Activated CD8-positive, alpha-beta T cell treated with anti-CD3 and anti-CD28 coated beads for 36 hours (primary cell): ENCODE measurements around the gene EIF3K. TPM values are rescaled to one million over a fixed set of nuclear protein-coding genes. Genes with fewer than 3 reads are reported as not detected.

Experiments used
- ATAC-seq: fragments of 200-7000 bp; cut with Tn5 transposase; one replicate; pipeline ENCODE4 v1.10.0; 2021; ENCODE audit warnings: mild to moderate bottlenecking, moderate library complexity
- CTCF ChIA-PET: fragments of 350-600 bp; sonication (Branson Sonifier 250); formaldehyde crosslinking; loops from one replicate; lab custom pipeline; 2021; ENCODE audit warnings: antibody characterized with exemption; lab: Charles Lee
- POLR2A ChIA-PET: fragments of 350-600 bp; sonication (Branson Sonifier 250); formaldehyde crosslinking; loops from one replicate; lab custom pipeline; 2021; ENCODE audit warnings: antibody characterized with exemption; lab: Charles Lee
- DNase-seq: peaks from one replicate; pipeline ENCODE4 v3.0.0-alpha.2; 2020
- H3K27ac Mint-ChIP-seq: one replicate; pipeline ENCODE4 v1.8.0; 2021; ENCODE audit warnings: mild to moderate bottlenecking, mixed read lengths
- H3K27me3 Mint-ChIP-seq: one replicate; pipeline ENCODE4 v1.8.0; 2021; ENCODE audit warnings: mixed read lengths
- H3K36me3 Mint-ChIP-seq: one replicate; pipeline ENCODE4 v1.8.0; 2021; ENCODE audit warnings: low read depth, mixed read lengths
- H3K4me1 Mint-ChIP-seq: one replicate; pipeline ENCODE4 v1.8.0; 2021; ENCODE audit warnings: low read depth, mixed read lengths
- H3K4me3 Mint-ChIP-seq: one replicate; pipeline ENCODE4 v1.8.0; 2021; ENCODE audit warnings: mild to moderate bottlenecking, moderate library complexity, mixed read lengths
- H3K9me3 Mint-ChIP-seq: one replicate; pipeline ENCODE4 v1.8.0; 2021; ENCODE audit warnings: mixed read lengths
- intact Hi-C: fragments of 100-400 bp; cut with micrococcal nuclease; formaldehyde crosslinking; loops from one replicate; pipeline ENCODE4 v1.10.0; 2022
- total RNA-seq, 2 experiments: library from RNA; stranded (reverse); gene quantifications; one replicate each; pipeline ENCODE4 v1.2.3, GENCODE V29; 2021
- TF ChIP-seq, protein P1 (sequence below): fragments of 200-600 bp; IDR thresholded peaks from one replicate; pipeline ENCODE4 v1.8.0; 2022; ENCODE audit warnings: antibody characterized with exemption, mild to moderate bottlenecking

Gene EIF3K
- total RNA-seq, 2 experiments from 2014 or later = 306 to 308 TPM

DNA sequence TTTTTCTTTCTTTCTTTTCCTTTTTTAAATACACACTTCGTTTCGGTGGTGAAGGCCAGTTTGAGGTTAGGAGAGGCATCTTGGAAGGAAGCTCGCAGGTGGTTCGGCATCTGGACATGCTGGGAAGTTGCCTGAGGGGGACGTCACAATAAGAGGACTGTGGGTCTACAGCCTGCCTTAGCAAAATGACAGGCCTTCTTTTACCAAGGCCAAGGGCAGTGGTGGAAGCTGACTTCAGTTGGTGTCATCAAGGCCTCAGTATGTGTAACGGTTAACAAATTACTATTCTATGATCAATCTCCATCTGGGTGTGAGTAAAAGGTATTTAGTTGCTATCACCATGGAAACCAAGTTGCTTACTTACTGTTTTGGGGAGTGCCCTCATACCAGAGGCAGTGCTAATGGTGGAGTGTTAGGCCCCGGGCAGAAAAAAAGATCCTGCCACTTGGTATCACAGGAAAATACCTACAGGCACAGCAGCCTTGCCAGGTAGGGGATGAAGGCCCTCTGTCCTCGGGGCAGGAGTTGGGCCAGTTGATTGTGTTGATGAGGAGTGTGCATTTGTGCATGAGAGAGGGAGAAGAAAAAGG lies 38.7 kb downstream of the EIF3K start:
- Mint-ChIP-seq H3K4me3 (no peak overlapping the region), H3K4me1 (peaks cover 61% of the 10 kb centered on the region), H3K9me3 (no peaks in the 10 kb centered on the region), H3K36me3 (peaks cover 37% of the 10 kb centered on the region), H3K27me3 (peaks cover 1% of the 10 kb centered on the region), H3K27ac (peak overlapping the region; percentile 73)
- CTCF ChIA-PET = interaction anchor here (1.0 to 2.4 kb wide), 5 partner anchors 12 to 29 kb away, joined by 3 to 13 read pairs (median 4); no protein-coding TSS in a partner anchor
- POLR2A ChIA-PET = interaction anchor here (1.0 to 2.2 kb wide), 2 partner anchors 24 to 194 kb away, joined by 3 to 7 read pairs; no protein-coding TSS in a partner anchor
- ATAC-seq = peak; percentile 9
- intact Hi-C loops = no loop called here
- peak; percentile 26 for DNase-seq
- TF ChIP-seq, protein P1, sequence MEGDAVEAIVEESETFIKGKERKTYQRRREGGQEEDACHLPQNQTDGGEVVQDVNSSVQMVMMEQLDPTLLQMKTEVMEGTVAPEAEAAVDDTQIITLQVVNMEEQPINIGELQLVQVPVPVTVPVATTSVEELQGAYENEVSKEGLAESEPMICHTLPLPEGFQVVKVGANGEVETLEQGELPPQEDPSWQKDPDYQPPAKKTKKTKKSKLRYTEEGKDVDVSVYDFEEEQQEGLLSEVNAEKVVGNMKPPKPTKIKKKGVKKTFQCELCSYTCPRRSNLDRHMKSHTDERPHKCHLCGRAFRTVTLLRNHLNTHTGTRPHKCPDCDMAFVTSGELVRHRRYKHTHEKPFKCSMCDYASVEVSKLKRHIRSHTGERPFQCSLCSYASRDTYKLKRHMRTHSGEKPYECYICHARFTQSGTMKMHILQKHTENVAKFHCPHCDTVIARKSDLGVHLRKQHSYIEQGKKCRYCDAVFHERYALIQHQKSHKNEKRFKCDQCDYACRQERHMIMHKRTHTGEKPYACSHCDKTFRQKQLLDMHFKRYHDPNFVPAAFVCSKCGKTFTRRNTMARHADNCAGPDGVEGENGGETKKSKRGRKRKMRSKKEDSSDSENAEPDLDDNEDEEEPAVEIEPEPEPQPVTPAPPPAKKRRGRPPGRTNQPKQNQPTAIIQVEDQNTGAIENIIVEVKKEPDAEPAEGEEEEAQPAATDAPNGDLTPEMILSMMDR = no peak

DNA sequence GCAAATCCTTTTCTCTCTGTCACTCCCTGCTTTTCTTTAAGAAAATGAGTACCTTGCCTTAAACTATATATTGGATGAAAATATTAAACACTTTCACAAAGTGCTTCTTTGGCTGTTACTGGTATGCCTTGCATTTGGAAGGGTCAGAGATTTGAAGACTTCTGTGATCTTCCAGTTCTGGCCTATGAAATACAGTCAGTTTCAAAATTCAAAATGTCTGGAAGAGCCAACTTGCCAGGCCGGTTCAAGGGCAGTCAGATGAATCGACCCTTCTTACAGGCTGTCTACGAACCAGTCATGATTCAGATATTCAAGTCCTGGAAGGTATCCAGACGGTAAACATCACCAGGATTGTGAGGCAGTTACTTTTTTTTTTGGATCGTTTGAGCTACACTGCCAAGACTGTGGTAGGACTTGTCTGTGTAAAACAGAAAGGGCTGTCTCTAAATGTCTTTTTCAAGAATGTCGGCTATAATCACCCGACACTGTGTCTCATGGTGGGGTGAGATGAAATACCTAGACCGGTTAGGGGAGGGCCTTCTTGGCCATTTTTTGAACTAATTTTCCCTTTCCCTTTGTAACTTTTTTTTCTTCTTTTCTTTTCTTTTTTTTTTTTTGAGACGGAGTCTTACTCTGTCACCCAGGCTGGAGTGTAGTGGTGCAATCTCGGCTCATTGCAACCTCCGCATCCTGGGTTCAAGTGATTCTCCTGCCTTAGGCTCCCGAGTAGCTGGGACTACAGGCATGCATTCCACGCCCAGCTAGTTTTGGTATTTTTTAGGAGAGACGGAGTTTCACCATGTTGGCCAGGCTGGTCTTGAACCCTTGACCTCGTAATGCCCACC lies 39.7 kb downstream of the EIF3K start:
- ChIA-PET CTCF (interaction anchor here (1.0 to 2.4 kb wide), 3 partner anchors 11 to 272 kb away, joined by 3 to 7 read pairs (median 4); partner anchors contain the start of genes MRPS12 and SARS2), POLR2A (interaction anchor here (0.5 to 0.9 kb wide), 4 partner anchors 9 to 118 kb away, joined by 3 to 4 read pairs (median 3); no protein-coding TSS in a partner anchor)
- H3K27ac Mint-ChIP-seq = no peak overlapping the region
- H3K4me1 Mint-ChIP-seq = peaks cover 61% of the 10 kb centered on the region
- TF ChIP-seq, protein P1 = no peak
- H3K36me3 Mint-ChIP-seq = peaks cover 35% of the 10 kb centered on the region
- H3K4me3 Mint-ChIP-seq = no peak overlapping the region
- DNase-seq = no peak
- ATAC-seq = no peak
- H3K9me3 Mint-ChIP-seq = no peaks in the 10 kb centered on the region
- peaks cover 4% of the 10 kb centered on the region for H3K27me3 Mint-ChIP-seq
- intact Hi-C loops = no loop called here

DNA sequence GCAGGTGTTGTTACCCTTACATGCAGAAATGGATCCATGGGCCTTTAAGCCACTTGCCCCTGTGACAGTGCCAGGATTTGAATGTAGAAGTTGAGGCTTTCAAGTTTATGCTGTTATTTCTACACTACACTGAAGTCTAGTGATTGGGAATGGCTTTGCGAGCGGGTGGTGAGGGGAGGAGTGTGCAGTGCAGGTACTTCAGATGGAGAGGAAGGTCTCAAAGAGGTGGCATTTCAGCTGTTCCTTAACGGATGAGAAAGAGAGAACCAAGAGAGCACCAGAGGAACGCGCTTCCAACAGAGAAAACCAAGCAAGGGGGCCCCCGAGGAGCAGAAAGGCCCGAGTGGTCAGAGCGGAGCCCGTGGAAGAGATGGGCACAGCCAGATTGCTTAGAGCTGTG lies 41.7 kb downstream of the EIF3K start:
- CTCF ChIA-PET = interaction anchor here (0.9 kb wide), 1 partner anchor 14 kb away, joined by 3 read pairs; no protein-coding TSS in a partner anchor
- H3K4me3 Mint-ChIP-seq = no peak overlapping the region
- POLR2A ChIA-PET = interaction anchor here (0.5 to 1.0 kb wide), 3 partner anchors 70 to 178 kb away, joined by 3 read pairs; no protein-coding TSS in a partner anchor
- peaks cover 61% of the 10 kb centered on the region for H3K4me1 Mint-ChIP-seq
- H3K36me3 Mint-ChIP-seq = peaks cover 28% of the 10 kb centered on the region
- no peak overlapping the region for H3K27ac Mint-ChIP-seq
- intact Hi-C loops = no loop called here
- ATAC-seq = no peak
- H3K27me3 Mint-ChIP-seq = peaks cover 3% of the 10 kb centered on the region
- TF ChIP-seq, protein P1 = no peak
- no peaks in the 10 kb centered on the region for H3K9me3 Mint-ChIP-seq
- DNase-seq = no peak

DNA sequence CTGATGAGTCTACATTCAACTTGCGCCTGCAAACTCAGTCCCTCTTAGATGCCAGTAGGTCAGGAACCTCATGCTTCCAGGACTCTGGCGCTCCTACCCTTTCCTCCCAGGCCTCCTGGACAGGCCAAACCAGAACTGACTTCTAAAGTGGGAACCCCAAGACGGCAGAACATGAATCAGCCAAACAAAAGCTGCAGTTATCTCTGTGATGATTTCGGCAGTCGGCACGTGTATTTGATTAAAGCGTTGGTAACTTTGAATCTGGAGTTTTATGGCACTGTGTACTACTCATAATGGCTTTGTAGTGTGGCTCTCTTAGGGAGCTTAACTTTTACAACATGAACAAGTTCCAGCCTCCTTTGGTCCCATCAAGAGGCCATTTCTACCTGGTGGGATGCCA lies 42.1 kb downstream of the EIF3K start:
- no peak for DNase-seq
- H3K4me1 Mint-ChIP-seq = peaks cover 61% of the 10 kb centered on the region
- ATAC-seq = no peak
- ChIA-PET CTCF (no interaction called here), POLR2A (interaction anchor here (0.5 to 1.0 kb wide), 2 partner anchors 15 to 178 kb away, joined by 3 read pairs; no protein-coding TSS in a partner anchor)
- no peak overlapping the region for H3K4me3 Mint-ChIP-seq
- H3K36me3 Mint-ChIP-seq = peaks cover 24% of the 10 kb centered on the region
- TF ChIP-seq, protein P1 = no peak
- peaks cover 3% of the 10 kb centered on the region for H3K27me3 Mint-ChIP-seq
- intact Hi-C loops = no loop called here
- H3K9me3 Mint-ChIP-seq = no peaks in the 10 kb centered on the region
- no peak overlapping the region for H3K27ac Mint-ChIP-seq
